ENCODE data around the gene MED28.

Gene MED28

GRCh38 chr4:17595471-17596005 is 18.9 kb upstream of the MED28 start:
- peak; percentile 26 for DNase-seq (ENCODE audit: low spot score)
- no peak for TF ChIP-seq CTCF (IDR thresholded peaks at IDR 0.05; ENCODE audit: extremely low read depth, missing control alignments)

GRCh38 chr4:17597517-17597916 is 16.9 kb upstream of the MED28 start:
- TF ChIP-seq CTCF (IDR thresholded peaks at IDR 0.05; ENCODE audit: extremely low read depth, missing control alignments): no peak
- no peak for DNase-seq (ENCODE audit: low spot score)

DNA sequence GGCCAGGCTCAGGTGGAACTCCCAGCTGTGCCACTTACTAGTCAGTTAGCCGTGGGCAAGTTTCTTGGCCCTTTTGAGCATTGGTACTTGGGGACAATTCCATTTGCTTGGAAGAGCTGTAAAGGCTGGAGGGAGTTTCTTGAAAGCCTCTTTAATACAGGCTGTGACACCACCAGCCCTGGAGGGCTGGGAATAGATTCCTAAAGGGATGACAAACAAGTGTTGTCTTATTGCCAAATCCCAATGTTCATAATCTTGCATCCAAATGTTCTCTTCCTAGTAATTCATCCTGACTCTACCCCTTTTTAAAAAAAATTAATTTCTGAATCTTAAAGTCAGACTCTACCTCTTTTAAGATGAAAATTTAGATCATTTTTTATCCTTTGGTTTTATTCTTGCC is 14.6 kb upstream of the MED28 start:
- no peak for TF ChIP-seq CTCF (IDR thresholded peaks at IDR 0.05; ENCODE audit: extremely low read depth, missing control alignments)

GRCh38 chr4:17605236-17605635 is 9.2 kb upstream of the MED28 start:
- no peak for DNase-seq (ENCODE audit: low spot score)
- no peak for TF ChIP-seq CTCF (IDR thresholded peaks at IDR 0.05; ENCODE audit: extremely low read depth, missing control alignments)

More for the DNA sequence above, 14.6 kb upstream of the MED28 start:
- no peak for DNase-seq (ENCODE audit: low spot score)

- no peak for DNase-seq (ENCODE audit: low spot score)
Measured at GRCh38 chr4:17613761-17614415, 553 bp upstream of the MED28 start.

DNA sequence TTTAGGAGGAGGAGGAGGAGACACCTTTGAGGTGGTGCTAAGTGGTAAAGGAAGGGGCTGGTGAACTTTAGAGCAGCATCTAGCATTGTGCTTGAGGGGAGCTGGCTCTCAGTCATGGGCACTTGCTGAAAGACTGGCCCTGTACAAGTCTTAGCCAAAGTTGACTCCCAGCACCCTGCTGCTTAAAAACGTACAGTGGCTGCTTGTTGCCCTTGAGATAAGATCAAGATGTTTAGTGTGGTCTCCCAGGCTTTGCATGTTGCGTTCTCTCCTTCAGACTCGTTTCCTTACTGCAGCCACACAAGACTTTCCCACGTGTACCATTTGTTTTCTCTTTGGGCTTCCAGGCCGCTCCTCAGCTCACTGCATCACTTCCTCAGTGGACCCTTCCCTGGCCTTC is 1.8 kb downstream of the MED28 start:
- TF ChIP-seq CTCF (IDR thresholded peaks at IDR 0.05; ENCODE audit: extremely low read depth, missing control alignments): no peak
- DNase-seq (ENCODE audit: low spot score): no peak

More at GRCh38 chr4:17613761-17614415, 553 bp upstream of the MED28 start:
- no peak for TF ChIP-seq CTCF (IDR thresholded peaks at IDR 0.05; ENCODE audit: extremely low read depth, missing control alignments)

- no peak for DNase-seq (ENCODE audit: low spot score)
- TF ChIP-seq CTCF (IDR thresholded peaks at IDR 0.05; ENCODE audit: extremely low read depth, missing control alignments): no peak
Measured at GRCh38 chr4:17618926-17619325, 4.5 kb downstream of the MED28 start.
